Loucy (cell line): Measurements from ENCODE around the gene PGRMC2.

ENCODE experiments used
- H2AFZ ChIP-seq: fragments of 200-600 bp; sonication (generic); 2 replicates; pipeline ENCODE4 v1.6.0; 2016; ENCODE audit warnings: antibody characterized with exemption, mild to moderate bottlenecking, low read length, moderate library complexity
- H3F3A ChIP-seq: fragments of 200-600 bp; 2 replicates; pipeline ENCODE4 v1.6.0; 2016; ENCODE audit warnings: antibody characterized with exemption, low read depth, mild to moderate bottlenecking
- H3K27me3 ChIP-seq: fragments of 200-600 bp; sonication (generic); 2 replicates; pipeline ENCODE4 v1.6.1; 2014; ENCODE audit warnings: low read length, mild to moderate bottlenecking; ENCODE audit not compliant: insufficient read depth, poor library complexity, severe bottlenecking
- H3K36me3 ChIP-seq: fragments of 200-600 bp; sonication (generic); 2 replicates; pipeline ENCODE4 v1.6.1; 2016; ENCODE audit warnings: low read length; ENCODE audit not compliant: insufficient read depth
- H3K4me1 ChIP-seq: fragments of 200-600 bp; sonication (generic); 2 replicates; pipeline ENCODE4 v1.5.1; 2014; ENCODE audit warnings: low read length, mild to moderate bottlenecking; ENCODE audit not compliant: insufficient read depth, poor library complexity, severe bottlenecking
- H3K4me2 ChIP-seq: fragments of 200-600 bp; sonication (generic); 2 replicates; pipeline ENCODE4 v1.6.0; 2014; ENCODE audit warnings: antibody characterized with exemption, low read length, low read depth, mild to moderate bottlenecking; ENCODE audit not compliant: poor library complexity, severe bottlenecking
- H3K4me3 ChIP-seq: fragments of 200-600 bp; sonication (generic); 2 replicates; pipeline ENCODE4 v1.5.1; 2014; ENCODE audit warnings: low read length, mild to moderate bottlenecking, mixed read lengths; ENCODE audit not compliant: poor library complexity, severe bottlenecking
- H3K79me2 ChIP-seq: fragments of 200-600 bp; sonication (generic); 2 replicates; pipeline ENCODE4 v1.6.1; 2014; ENCODE audit warnings: low read length; ENCODE audit not compliant: insufficient read depth
- H3K9ac ChIP-seq: fragments of 200-600 bp; sonication (generic); 2 replicates; pipeline ENCODE4 v1.6.0; 2014; ENCODE audit warnings: mild to moderate bottlenecking, low read depth, low read length, moderate library complexity; ENCODE audit not compliant: poor library complexity, severe bottlenecking
- H3K9me2 ChIP-seq: fragments of 200-600 bp; sonication (generic); replicated peaks from 2 replicates; pipeline ENCODE4 v1.6.1; 2016; ENCODE audit warnings: low read depth, low read length, mixed read lengths
- H3K9me3 ChIP-seq: fragments of 200-600 bp; sonication (generic); 2 replicates; pipeline ENCODE4 v1.6.1; 2014; ENCODE audit warnings: mild to moderate bottlenecking, antibody characterized with exemption, low read length, low read depth; ENCODE audit not compliant: insufficient read depth
- H4K20me1 ChIP-seq: fragments of 200-600 bp; sonication (generic); 2 replicates; pipeline ENCODE4 v1.6.0; 2014; ENCODE audit warnings: antibody characterized with exemption, low read length, mild to moderate bottlenecking; ENCODE audit not compliant: insufficient read depth, poor library complexity, severe bottlenecking
- EZH2phosphoT487 ChIP-seq: fragments of 200-600 bp; IDR thresholded peaks from 2 replicates; pipeline ENCODE4 v1.6.1; 2018; ENCODE audit warnings: antibody characterized with exemption, mild to moderate bottlenecking, moderate library complexity, borderline replicate concordance
- TF ChIP-seq, protein P1 (sequence below): fragments of 200-600 bp; sonication (generic); conservative IDR thresholded peaks from 2 replicates; pipeline ENCODE4 v1.5.1; 2014; ENCODE audit warnings: mild to moderate bottlenecking, antibody characterized with exemption, low read length

The PGRMC2 gene

DNA sequence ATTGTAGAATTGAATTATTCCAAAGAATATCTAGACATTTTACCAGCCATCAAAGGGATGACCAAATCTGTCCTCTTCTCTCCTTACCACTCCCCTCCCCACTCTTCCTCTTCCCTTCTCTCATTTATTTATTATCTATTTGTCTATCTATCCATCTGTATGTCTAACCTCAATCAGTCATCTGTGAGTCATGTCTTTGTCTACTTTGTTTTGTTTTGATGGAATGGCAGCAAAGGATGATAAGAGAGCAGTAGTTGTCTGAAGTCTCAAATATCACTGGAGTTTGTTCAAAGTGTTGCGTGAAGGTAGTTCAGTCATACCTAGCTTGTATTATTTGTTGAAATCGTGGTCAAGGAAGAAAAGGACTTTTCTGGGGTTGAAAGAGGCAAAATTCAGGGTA lies 34.7 kb upstream of the PGRMC2 start:
- no peaks in the 10 kb centered on the region for H3K9me2 ChIP-seq
- no peak overlapping the region for H3K9ac ChIP-seq
- H4K20me1 ChIP-seq: no peaks in the 10 kb centered on the region
- no peaks in the 10 kb centered on the region for H3K4me1 ChIP-seq
- no peaks in the 10 kb centered on the region for H3K27me3 ChIP-seq
- no peak overlapping the region for H3K4me3 ChIP-seq
- no peaks in the 10 kb centered on the region for H3F3A ChIP-seq
- TF ChIP-seq EZH2phosphoT487: no peak
- TF ChIP-seq, protein P1, sequence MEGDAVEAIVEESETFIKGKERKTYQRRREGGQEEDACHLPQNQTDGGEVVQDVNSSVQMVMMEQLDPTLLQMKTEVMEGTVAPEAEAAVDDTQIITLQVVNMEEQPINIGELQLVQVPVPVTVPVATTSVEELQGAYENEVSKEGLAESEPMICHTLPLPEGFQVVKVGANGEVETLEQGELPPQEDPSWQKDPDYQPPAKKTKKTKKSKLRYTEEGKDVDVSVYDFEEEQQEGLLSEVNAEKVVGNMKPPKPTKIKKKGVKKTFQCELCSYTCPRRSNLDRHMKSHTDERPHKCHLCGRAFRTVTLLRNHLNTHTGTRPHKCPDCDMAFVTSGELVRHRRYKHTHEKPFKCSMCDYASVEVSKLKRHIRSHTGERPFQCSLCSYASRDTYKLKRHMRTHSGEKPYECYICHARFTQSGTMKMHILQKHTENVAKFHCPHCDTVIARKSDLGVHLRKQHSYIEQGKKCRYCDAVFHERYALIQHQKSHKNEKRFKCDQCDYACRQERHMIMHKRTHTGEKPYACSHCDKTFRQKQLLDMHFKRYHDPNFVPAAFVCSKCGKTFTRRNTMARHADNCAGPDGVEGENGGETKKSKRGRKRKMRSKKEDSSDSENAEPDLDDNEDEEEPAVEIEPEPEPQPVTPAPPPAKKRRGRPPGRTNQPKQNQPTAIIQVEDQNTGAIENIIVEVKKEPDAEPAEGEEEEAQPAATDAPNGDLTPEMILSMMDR: no peak
- no peaks in the 10 kb centered on the region for H3K36me3 ChIP-seq
- H2AFZ ChIP-seq: no peak overlapping the region
- no peaks in the 10 kb centered on the region for H3K79me2 ChIP-seq
- H3K4me2 ChIP-seq: no peak overlapping the region
- no peaks in the 10 kb centered on the region for H3K9me3 ChIP-seq

GRCh38 chr4:128320656-128321055 lies 33.0 kb upstream of the PGRMC2 start:
- H3K4me1 ChIP-seq: peaks cover 8% of the 10 kb centered on the region
- no peaks in the 10 kb centered on the region for H3F3A ChIP-seq
- no peaks in the 10 kb centered on the region for H3K9me2 ChIP-seq
- no peaks in the 10 kb centered on the region for H3K79me2 ChIP-seq
- H3K4me2 ChIP-seq: no peak overlapping the region
- no peak overlapping the region for H3K9ac ChIP-seq
- no peaks in the 10 kb centered on the region for H3K27me3 ChIP-seq
- TF ChIP-seq EZH2phosphoT487: no peak
- TF ChIP-seq, protein P1: no peak
- no peak overlapping the region for H3K4me3 ChIP-seq
- no peaks in the 10 kb centered on the region for H3K36me3 ChIP-seq
- H2AFZ ChIP-seq: no peak overlapping the region
- no peaks in the 10 kb centered on the region for H4K20me1 ChIP-seq
- no peaks in the 10 kb centered on the region for H3K9me3 ChIP-seq

GRCh38 chr4:128315756-128316520 lies 28.3 kb upstream of the PGRMC2 start:
- H3K4me1 ChIP-seq: peaks cover 14% of the 10 kb centered on the region
- H3K79me2 ChIP-seq: no peaks in the 10 kb centered on the region
- no peak overlapping the region for H2AFZ ChIP-seq
- no peaks in the 10 kb centered on the region for H3K36me3 ChIP-seq
- H3K9me3 ChIP-seq: no peaks in the 10 kb centered on the region
- no peak overlapping the region for H3K4me3 ChIP-seq
- no peaks in the 10 kb centered on the region for H3K9me2 ChIP-seq
- TF ChIP-seq EZH2phosphoT487: no peak; the same call in 1 of the 2 replicates
- TF ChIP-seq, protein P1: no peak
- H3K4me2 ChIP-seq: peak overlapping the region; percentile 25
- H3K9ac ChIP-seq: no peak overlapping the region
- H3K27me3 ChIP-seq: no peaks in the 10 kb centered on the region
- no peaks in the 10 kb centered on the region for H3F3A ChIP-seq
- no peaks in the 10 kb centered on the region for H4K20me1 ChIP-seq
